ENCODE data around the gene PLA2G4D.

The PLA2G4D gene

GRCh38 chr15:42080919-42081830, 13.2 kb downstream of the PLA2G4D start:
- FAIRE-seq (no peak), DNase-seq (ENCODE audit: insufficient read length, low spot score) (no peak)
- TF ChIP-seq, protein P1, sequence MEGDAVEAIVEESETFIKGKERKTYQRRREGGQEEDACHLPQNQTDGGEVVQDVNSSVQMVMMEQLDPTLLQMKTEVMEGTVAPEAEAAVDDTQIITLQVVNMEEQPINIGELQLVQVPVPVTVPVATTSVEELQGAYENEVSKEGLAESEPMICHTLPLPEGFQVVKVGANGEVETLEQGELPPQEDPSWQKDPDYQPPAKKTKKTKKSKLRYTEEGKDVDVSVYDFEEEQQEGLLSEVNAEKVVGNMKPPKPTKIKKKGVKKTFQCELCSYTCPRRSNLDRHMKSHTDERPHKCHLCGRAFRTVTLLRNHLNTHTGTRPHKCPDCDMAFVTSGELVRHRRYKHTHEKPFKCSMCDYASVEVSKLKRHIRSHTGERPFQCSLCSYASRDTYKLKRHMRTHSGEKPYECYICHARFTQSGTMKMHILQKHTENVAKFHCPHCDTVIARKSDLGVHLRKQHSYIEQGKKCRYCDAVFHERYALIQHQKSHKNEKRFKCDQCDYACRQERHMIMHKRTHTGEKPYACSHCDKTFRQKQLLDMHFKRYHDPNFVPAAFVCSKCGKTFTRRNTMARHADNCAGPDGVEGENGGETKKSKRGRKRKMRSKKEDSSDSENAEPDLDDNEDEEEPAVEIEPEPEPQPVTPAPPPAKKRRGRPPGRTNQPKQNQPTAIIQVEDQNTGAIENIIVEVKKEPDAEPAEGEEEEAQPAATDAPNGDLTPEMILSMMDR (IDR thresholded peaks at IDR 0.05; ENCODE audit: insufficient read depth, missing control alignments) = no peak

DNA sequence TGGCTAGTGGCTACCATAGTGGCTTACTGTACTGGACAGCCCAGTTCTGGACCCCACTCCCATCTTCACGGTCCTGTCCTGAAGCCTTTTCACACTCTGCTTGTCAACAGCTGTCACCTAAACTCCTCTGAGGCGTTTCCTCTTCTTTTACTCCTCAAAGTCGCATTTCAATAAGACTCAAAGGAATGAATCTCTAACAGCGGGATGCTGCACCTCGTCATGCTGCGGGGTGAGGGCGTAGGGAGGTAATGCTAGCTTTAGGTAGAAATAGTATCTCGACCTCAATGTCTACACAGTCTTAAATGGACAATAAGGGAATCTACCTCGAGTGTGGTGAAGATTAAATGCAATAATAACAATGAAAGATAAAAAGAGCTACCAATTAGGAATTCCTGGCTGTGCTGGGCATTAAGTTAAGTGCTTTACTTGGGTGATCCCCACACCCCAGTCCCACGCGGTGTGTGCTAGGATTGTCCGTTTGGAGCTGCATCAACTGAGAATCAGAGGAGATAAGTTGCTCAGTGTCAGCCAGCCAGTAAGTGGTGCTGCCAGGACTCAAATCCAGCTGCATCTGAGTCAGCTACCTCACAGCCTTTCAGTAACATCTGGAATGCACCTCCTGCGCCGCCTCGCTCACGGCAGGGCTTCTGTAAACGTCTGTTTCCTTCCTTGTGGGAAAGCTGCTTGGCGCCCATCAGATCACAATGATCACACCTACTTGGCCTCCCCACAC, 14.0 kb downstream of the PLA2G4D start:
- no peak for FAIRE-seq
- no peak for DNase-seq (ENCODE audit: insufficient read length, low spot score)
- TF ChIP-seq, protein P1 (IDR thresholded peaks at IDR 0.05; ENCODE audit: insufficient read depth, missing control alignments) = no peak

GRCh38 chr15:42079401-42079908, 14.9 kb downstream of the PLA2G4D start:
- FAIRE-seq (no peak), DNase-seq (ENCODE audit: insufficient read length, low spot score) (no peak)
- TF ChIP-seq, protein P1 (IDR thresholded peaks at IDR 0.05; ENCODE audit: insufficient read depth, missing control alignments) = no peak

GRCh38 chr15:42078903-42079302, 15.5 kb downstream of the PLA2G4D start:
- FAIRE-seq (no peak), DNase-seq (ENCODE audit: insufficient read length, low spot score) (no peak)
- TF ChIP-seq, protein P1 (IDR thresholded peaks at IDR 0.05; ENCODE audit: insufficient read depth, missing control alignments) = no peak

DNA sequence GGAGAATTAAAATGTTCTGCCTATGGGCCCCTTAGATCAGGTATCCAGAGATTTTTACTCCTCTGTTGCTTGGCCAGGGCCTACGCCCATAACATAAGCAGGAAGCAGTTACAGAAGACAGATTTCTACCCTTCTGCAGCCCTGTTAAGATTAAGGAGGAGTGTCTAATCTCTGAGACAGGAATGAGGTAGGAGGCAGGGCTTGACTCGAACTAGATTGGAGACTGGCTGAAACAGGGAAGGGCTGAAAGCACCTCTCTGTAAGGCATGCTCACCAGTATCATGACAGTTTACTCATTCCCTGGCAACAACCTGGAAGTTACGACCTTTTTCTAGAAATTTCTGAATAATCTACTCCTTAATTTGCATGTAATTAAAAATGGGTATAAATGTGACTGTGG, 16.7 kb downstream of the PLA2G4D start:
- TF ChIP-seq, protein P1 (IDR thresholded peaks at IDR 0.05; ENCODE audit: insufficient read depth, missing control alignments) = no peak
- FAIRE-seq (no peak), DNase-seq (ENCODE audit: insufficient read length, low spot score) (no peak)

GRCh38 chr15:42073418-42073817, 20.9 kb downstream of the PLA2G4D start:
- TF ChIP-seq, protein P1 (IDR thresholded peaks at IDR 0.05; ENCODE audit: insufficient read depth, missing control alignments) = no peak
- FAIRE-seq (no peak), DNase-seq (ENCODE audit: insufficient read length, low spot score) (no peak)

All from D721Med (cell line).